ENCODE data around the gene ELOB. TPM values are rescaled to one million over a fixed set of nuclear protein-coding genes. Genes with fewer than 3 reads are reported as not detected.

ELOB gene
- polyA plus RNA-seq, 1 of the 3 experiments (the other 2 are of a cell fraction): 329 TPM

- H3K9ac ChIP-seq: no peak overlapping the region
- DNase-seq: no peak
- no peaks in the 10 kb centered on the region; a peak in 1 of 4 replicates for H3K4me1 ChIP-seq (ENCODE audit: control insufficient read depth in 1 of 2, insufficient read depth in 2 of 2, low read depth in 1 of 2, low read length in 1 of 2)
- no peaks in the 10 kb centered on the region for H3F3A ChIP-seq (replicated peaks; ENCODE audit: insufficient read depth)
- no peak overlapping the region for H3K27ac ChIP-seq (ENCODE audit: low read depth in 2 of 2, low read length in 1 of 2)
- no peaks in the 10 kb centered on the region for H3K79me2 ChIP-seq (ENCODE audit: insufficient read depth)
- no peak for TF ChIP-seq TAF1 (IDR thresholded peaks at IDR 0.05; ENCODE audit: borderline replicate concordance, low read depth, low read length)
- no peak for TF ChIP-seq ZBTB33 (IDR thresholded peaks at IDR 0.05; ENCODE audit: borderline replicate concordance, low read depth)
- no peak for TF ChIP-seq MXI1 (IDR thresholded peaks at IDR 0.05; ENCODE audit: low read depth, low read length)
- TF ChIP-seq GATA2 (CRISPR knock-in tag; IDR thresholded peaks at IDR 0.05): no peak
- TF ChIP-seq YY1 (IDR thresholded peaks at IDR 0.05; ENCODE audit: low read depth): no peak
- no peak for TF ChIP-seq RAD21 (IDR thresholded peaks at IDR 0.05; ENCODE audit: low read length)
- no peak for TF ChIP-seq SMC3 (IDR thresholded peaks at IDR 0.05; ENCODE audit: low read depth, low read length)
- no peak overlapping the region for H3K4me2 ChIP-seq
- 83% methylated on average over 4 of the region's 5 CpGs for whole genome bisulfite sequencing (ENCODE audit: low lambda C conversion rate)
- H3K9me3 ChIP-seq: no peaks in the 10 kb centered on the region
- no peaks in the 10 kb centered on the region for H3K9me2 ChIP-seq
- POLR2A ChIA-PET: no interaction called here
- no peak overlapping the region for H2AFZ ChIP-seq (ENCODE audit: low read depth)
- CTCF ChIA-PET: interaction anchor here (1.9 kb wide), 1 partner anchor 131 kb away, joined by 6 read pairs; no protein-coding TSS in a partner anchor
- no peaks in the 10 kb centered on the region for H3K27me3 ChIP-seq (ENCODE audit: insufficient read depth)
- H3K4me3 ChIP-seq (ENCODE audit: low read depth in 2 of 2, low read length in 1 of 2): no peak overlapping the region
- no peaks in the 10 kb centered on the region for H3K36me3 ChIP-seq (replicated peaks in 1 of 2; ENCODE audit: control insufficient read depth in 1 of 2, insufficient read depth in 2 of 2, low read length in 1 of 2)
- no peaks in the 10 kb centered on the region for H4K20me1 ChIP-seq (ENCODE audit: insufficient read depth)
Observed at GRCh38 chr16:2737238-2737605, 39.9 kb downstream of the ELOB start.

- POLR2A ChIA-PET: no interaction called here
Observed at GRCh38 chr16:2736476-2737237, 40.4 kb downstream of the ELOB start.

More at GRCh38 chr16:2736476-2737237, 40.4 kb downstream of the ELOB start:
- Histone ChIP-seq H4K20me1 (ENCODE audit: insufficient read depth) (no peaks in the 10 kb centered on the region), H3K4me3 (ENCODE audit: low read depth in 2 of 2, low read length in 1 of 2) (no peak overlapping the region), H3K9me3 (no peaks in the 10 kb centered on the region), H3K4me1 (ENCODE audit: control insufficient read depth in 1 of 2, insufficient read depth in 2 of 2, low read depth in 1 of 2, low read length in 1 of 2) (no peaks in the 10 kb centered on the region; a peak in 1 of 4 replicates), H3K27ac (ENCODE audit: low read depth in 2 of 2, low read length in 1 of 2) (no peak overlapping the region), H3K27me3 (ENCODE audit: insufficient read depth) (no peaks in the 10 kb centered on the region), H3K9ac (no peak overlapping the region), H3K4me2 (no peak overlapping the region), H2AFZ (ENCODE audit: low read depth) (no peak overlapping the region), H3K79me2 (ENCODE audit: insufficient read depth) (no peaks in the 10 kb centered on the region), H3F3A (replicated peaks; ENCODE audit: insufficient read depth) (no peaks in the 10 kb centered on the region), H3K9me2 (no peaks in the 10 kb centered on the region), H3K36me3 (replicated peaks in 1 of 2; ENCODE audit: control insufficient read depth in 1 of 2, insufficient read depth in 2 of 2, low read length in 1 of 2) (no peaks in the 10 kb centered on the region)
- no peak for DNase-seq
- no peak for TF ChIP-seq RXRA (IDR thresholded peaks at IDR 0.05; ENCODE audit: borderline replicate concordance, low read depth)
- TF ChIP-seq MXI1 (IDR thresholded peaks at IDR 0.05; ENCODE audit: low read depth, low read length): no peak
- TF ChIP-seq TAF1 (IDR thresholded peaks at IDR 0.05; ENCODE audit: borderline replicate concordance, low read depth, low read length): no peak
- TF ChIP-seq PBX3 (IDR thresholded peaks at IDR 0.05): no peak
- TF ChIP-seq RAD21 (IDR thresholded peaks at IDR 0.05; ENCODE audit: low read length): no peak
- TF ChIP-seq EP300 (IDR thresholded peaks at IDR 0.05; ENCODE audit: borderline replicate concordance in 1 of 2, low read depth in 1 of 2, low read length in 1 of 2): no peak
- no peak for TF ChIP-seq FOSL2 (IDR thresholded peaks at IDR 0.05; ENCODE audit: borderline replicate concordance, low read depth)
- TF ChIP-seq GATA2 (CRISPR knock-in tag; IDR thresholded peaks at IDR 0.05): no peak
- TF ChIP-seq NFIC (IDR thresholded peaks at IDR 0.05; ENCODE audit: borderline replicate concordance): no peak
- CTCF ChIA-PET: interaction anchor here (1.1 to 1.9 kb wide), 2 partner anchors 12 to 131 kb away, joined by 4 to 6 read pairs; no protein-coding TSS in a partner anchor
- WGBS (ENCODE audit: low lambda C conversion rate): 89% methylated on average over 9 of the region's 11 CpGs

All from SK-N-SH (cell line).